Fibroblast of skin of scalp (primary cell): Measurements from ENCODE around the gene OOSP1.
"Not testable (repeated sequence)": the region's sequence is repeated elsewhere in the genome, so short reads cannot be mapped to it uniquely, and the experiment has no call there.

Experiments used
- DNase-seq: peaks from one replicate; pipeline ENCODE4 v3.0.0-alpha.2; 2013

Gene OOSP1

GRCh38 chr11:59960502-59961381 lies 22.5 kb downstream of the OOSP1 start:
- DNase-seq, result no peak

- no peak for DNase-seq
Observed at GRCh38 chr11:59962107-59962482, 23.9 kb downstream of the OOSP1 start.

- no peak for DNase-seq
Observed at GRCh38 chr11:59963733-59964132, 25.5 kb downstream of the OOSP1 start, which contains the start of gene OOSP4A. OOSP4A (plus strand) TSS chr11:59964033; CDS start chr11:59964033, 0 bp downstream.

GRCh38 chr11:59965424-59965823 lies 27.2 kb downstream of the OOSP1 start:
- no peak for DNase-seq

GRCh38 chr11:59966201-59966600 lies 28.0 kb downstream of the OOSP1 start:
- DNase-seq, result no peak

- no peak for DNase-seq
Observed at GRCh38 chr11:59967677-59968394, 29.6 kb downstream of the OOSP1 start.

GRCh38 chr11:59968395-59968783 lies 30.2 kb downstream of the OOSP1 start:
- no peak for DNase-seq

GRCh38 chr11:59973097-59973496 lies 34.9 kb downstream of the OOSP1 start:
- no peak for DNase-seq

GRCh38 chr11:59981106-59981770 lies 43.0 kb downstream of the OOSP1 start:
- no peak for DNase-seq

GRCh38 chr11:59982037-59982436 lies 43.8 kb downstream of the OOSP1 start:
- DNase-seq, result not testable (repeated sequence)

GRCh38 chr11:59983212-59983611 lies 45.0 kb downstream of the OOSP1 start:
- DNase-seq, result no peak

- no peak for DNase-seq
Observed at GRCh38 chr11:59984368-59984767, 46.1 kb downstream of the OOSP1 start.

GRCh38 chr11:59990421-59990820 lies 52.2 kb downstream of the OOSP1 start:
- no peak for DNase-seq

- DNase-seq, result no peak
Observed at GRCh38 chr11:59992425-59992824, 54.2 kb downstream of the OOSP1 start.

GRCh38 chr11:59997800-59998199 lies 59.6 kb downstream of the OOSP1 start:
- DNase-seq, result no peak

- no peak for DNase-seq
Observed at GRCh38 chr11:59999691-60000090, 61.5 kb downstream of the OOSP1 start.

GRCh38 chr11:60003729-60004128 lies 65.5 kb downstream of the OOSP1 start:
- DNase-seq, result no peak

- DNase-seq, result no peak
Observed at GRCh38 chr11:60005360-60005759, 67.1 kb downstream of the OOSP1 start.
